ENCODE data around the gene B4GALNT4. TPM values are rescaled to one million over a fixed set of nuclear protein-coding genes. Genes with fewer than 3 reads are reported as not detected.

Gene B4GALNT4
- total RNA-seq, 1 donor from 2014 or later, result 39.1 TPM

GRCh38 chr11:394034-394857, 24.9 kb downstream of the B4GALNT4 start, which contains the start of gene PKP3:
Gene PKP3, plus strand, starts transcription at chr11:394209. Its CDS starts 84 bp downstream, at chr11:394293.
- no peaks in the 10 kb centered on the region for H3K27me3 Mint-ChIP-seq (ENCODE audit: low read depth)
- no peaks in the 10 kb centered on the region for H3K36me3 Mint-ChIP-seq (ENCODE audit: low read depth)
- no peaks in the 10 kb centered on the region for H3K9me3 Mint-ChIP-seq (ENCODE audit: low read depth)
- no peak for TF ChIP-seq CTCF (IDR thresholded peaks at IDR 0.05)
- H3K4me1 Mint-ChIP-seq (ENCODE audit: low read depth), result peaks cover 7% of the 10 kb centered on the region
- H3K4me3 Mint-ChIP-seq (ENCODE audit: unreplicated experiment), result no peak within 1 kb of the TSS
- H3K27ac Mint-ChIP-seq (ENCODE audit: unreplicated experiment), result no peak within 1 kb of the TSS
- DNase-seq (ENCODE audit: low spot score), result no peak

GRCh38 chr11:394858-395655, 25.8 kb downstream of the B4GALNT4 start:
- no peak for TF ChIP-seq CTCF (IDR thresholded peaks at IDR 0.05)
- Mint-ChIP-seq H3K27me3 (ENCODE audit: low read depth) (no peaks in the 10 kb centered on the region), H3K36me3 (ENCODE audit: low read depth) (no peaks in the 10 kb centered on the region), H3K9me3 (ENCODE audit: low read depth) (no peaks in the 10 kb centered on the region), H3K27ac (ENCODE audit: unreplicated experiment) (no peak overlapping the region), H3K4me3 (ENCODE audit: unreplicated experiment) (no peak overlapping the region), H3K4me1 (ENCODE audit: low read depth) (peaks cover 7% of the 10 kb centered on the region)
- no peak for DNase-seq (ENCODE audit: low spot score)

- no peaks in the 10 kb centered on the region for H3K9me3 Mint-ChIP-seq (ENCODE audit: low read depth)
- H3K4me3 Mint-ChIP-seq (ENCODE audit: unreplicated experiment), result no peak overlapping the region
- no peak for TF ChIP-seq CTCF (IDR thresholded peaks at IDR 0.05)
Measured at GRCh38 chr11:395866-396265, 26.6 kb downstream of the B4GALNT4 start.

GRCh38 chr11:396511-396947, 27.2 kb downstream of the B4GALNT4 start:
- no peaks in the 10 kb centered on the region for H3K9me3 Mint-ChIP-seq (ENCODE audit: low read depth)
- no peak overlapping the region for H3K27ac Mint-ChIP-seq (ENCODE audit: unreplicated experiment)
- H3K4me3 Mint-ChIP-seq (ENCODE audit: unreplicated experiment), result no peak overlapping the region
- no peaks in the 10 kb centered on the region for H3K36me3 Mint-ChIP-seq (ENCODE audit: low read depth)
- no peaks in the 10 kb centered on the region for H3K27me3 Mint-ChIP-seq (ENCODE audit: low read depth)
- peak; percentile 69 for TF ChIP-seq CTCF (IDR thresholded peaks at IDR 0.05)
- peaks cover 7% of the 10 kb centered on the region for H3K4me1 Mint-ChIP-seq (ENCODE audit: low read depth)
- DNase-seq (ENCODE audit: low spot score), result no peak

More at GRCh38 chr11:395866-396265, 26.6 kb downstream of the B4GALNT4 start:
- Mint-ChIP-seq H3K27me3 (ENCODE audit: low read depth) (no peaks in the 10 kb centered on the region), H3K4me1 (ENCODE audit: low read depth) (peaks cover 7% of the 10 kb centered on the region), H3K27ac (ENCODE audit: unreplicated experiment) (no peak overlapping the region), H3K36me3 (ENCODE audit: low read depth) (no peaks in the 10 kb centered on the region)
- DNase-seq (ENCODE audit: low spot score), result no peak

GRCh38 chr11:396948-397548, 27.7 kb downstream of the B4GALNT4 start:
- Mint-ChIP-seq H3K27me3 (ENCODE audit: low read depth) (no peaks in the 10 kb centered on the region), H3K4me1 (ENCODE audit: low read depth) (peaks cover 7% of the 10 kb centered on the region), H3K36me3 (ENCODE audit: low read depth) (no peaks in the 10 kb centered on the region), H3K4me3 (ENCODE audit: unreplicated experiment) (no peak overlapping the region), H3K9me3 (ENCODE audit: low read depth) (no peaks in the 10 kb centered on the region), H3K27ac (ENCODE audit: unreplicated experiment) (no peak overlapping the region)
- DNase-seq (ENCODE audit: low spot score), result no peak
- no peak for TF ChIP-seq CTCF (IDR thresholded peaks at IDR 0.05)
